PC-9 (cell line): Measurements from ENCODE around the gene IQCH.

Experiments
- CTCF ChIP-seq: fragments of 200-600 bp; sonication (generic); conservative IDR thresholded peaks from 2 replicates; pipeline ENCODE4 v1.6.1; 2017; ENCODE audit warnings: mixed run types, antibody characterized with exemption, mild to moderate bottlenecking, moderate library complexity
- EZH2 ChIP-seq: fragments of 200-600 bp; sonication (generic); IDR thresholded peaks from 2 replicates; pipeline ENCODE4 v1.8.0; 2017; ENCODE audit warnings: antibody characterized with exemption, low read depth

GRCh38 chr15:67242708-67243111, 11.9 kb upstream of the IQCH start:
- no peak for TF ChIP-seq CTCF
- no peak for TF ChIP-seq EZH2
